CD4-positive, alpha-beta T cell treated with Interleukin-6 for 4 hours (primary cell): Measurements from ENCODE around the gene ZNF883.
"Not testable (repeated sequence)": the region's sequence is repeated elsewhere in the genome, so short reads cannot be mapped to it uniquely, and the experiment has no call there.

ENCODE experiments used
- DNase-seq: peaks from one replicate; pipeline ENCODE4 v3.0.0-alpha.2; 2020; ENCODE audit warnings: mixed read lengths

The ZNF883 gene

DNA sequence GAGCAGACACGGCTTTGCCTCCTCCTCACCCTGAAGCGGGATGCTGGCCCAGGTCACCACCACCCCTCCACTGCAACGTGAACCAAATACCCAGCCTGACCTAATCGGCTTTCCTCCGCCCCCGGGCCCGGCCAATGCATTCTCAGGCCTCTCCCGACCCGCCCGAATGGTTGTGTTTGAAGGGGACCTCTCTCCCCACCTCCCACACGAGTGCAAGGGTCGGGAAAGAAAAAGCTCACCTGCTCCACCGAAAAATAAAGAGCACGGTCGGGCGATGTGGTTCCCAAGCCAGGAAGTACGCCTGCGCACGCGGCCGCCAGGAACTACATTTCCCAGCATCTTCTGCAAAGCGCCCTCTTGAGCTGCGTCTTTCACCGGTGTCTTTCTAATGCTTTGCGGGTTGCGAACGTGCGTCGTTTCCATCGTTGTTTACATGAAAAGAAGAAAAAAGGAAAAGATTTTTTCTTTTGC, at the start of gene ZNF883:
ZNF883 (minus strand) TSS at position 282 of the 471 bp plus-strand sequence.
- peak; percentile 46 for DNase-seq

DNA sequence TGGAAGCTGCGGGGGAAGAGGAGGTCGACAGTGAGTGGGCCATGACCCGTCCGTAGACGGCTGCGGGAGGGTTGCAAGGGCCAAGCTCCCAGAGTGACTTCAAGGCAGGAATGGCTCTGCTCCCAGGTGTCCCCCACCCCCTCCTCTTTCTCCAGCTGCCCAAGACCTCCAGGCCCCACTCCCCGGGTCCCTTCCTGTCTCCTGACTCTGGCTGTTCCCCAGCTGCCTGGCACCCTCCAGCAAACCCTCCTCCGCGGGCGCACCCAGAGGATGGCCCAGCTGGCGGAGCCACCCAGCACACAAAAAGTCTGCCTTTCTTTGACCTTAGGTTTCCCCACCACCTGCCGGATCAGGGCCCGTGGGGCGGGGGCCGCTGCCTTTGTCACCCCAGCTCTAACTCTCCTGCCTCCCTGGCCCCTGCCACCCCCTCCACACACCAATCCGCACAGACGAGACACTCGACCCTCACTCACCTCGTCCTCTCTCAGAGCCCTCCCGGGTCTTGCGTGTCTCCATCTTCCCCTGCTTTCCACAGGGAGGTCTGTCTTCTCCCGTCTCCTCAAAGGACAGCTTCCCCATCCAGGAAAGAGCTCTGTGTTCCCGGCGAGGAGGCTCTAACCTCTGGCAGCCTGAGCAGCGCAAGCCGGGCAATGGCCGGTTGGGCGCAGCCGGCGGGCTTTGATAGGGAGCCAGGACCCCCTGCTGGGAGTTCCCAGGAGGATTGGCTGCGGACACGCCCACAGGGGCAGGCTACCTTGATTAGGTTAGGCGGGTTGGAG, 49.3 kb upstream of the ZNF883 start:
- not testable (repeated sequence) for DNase-seq

DNA sequence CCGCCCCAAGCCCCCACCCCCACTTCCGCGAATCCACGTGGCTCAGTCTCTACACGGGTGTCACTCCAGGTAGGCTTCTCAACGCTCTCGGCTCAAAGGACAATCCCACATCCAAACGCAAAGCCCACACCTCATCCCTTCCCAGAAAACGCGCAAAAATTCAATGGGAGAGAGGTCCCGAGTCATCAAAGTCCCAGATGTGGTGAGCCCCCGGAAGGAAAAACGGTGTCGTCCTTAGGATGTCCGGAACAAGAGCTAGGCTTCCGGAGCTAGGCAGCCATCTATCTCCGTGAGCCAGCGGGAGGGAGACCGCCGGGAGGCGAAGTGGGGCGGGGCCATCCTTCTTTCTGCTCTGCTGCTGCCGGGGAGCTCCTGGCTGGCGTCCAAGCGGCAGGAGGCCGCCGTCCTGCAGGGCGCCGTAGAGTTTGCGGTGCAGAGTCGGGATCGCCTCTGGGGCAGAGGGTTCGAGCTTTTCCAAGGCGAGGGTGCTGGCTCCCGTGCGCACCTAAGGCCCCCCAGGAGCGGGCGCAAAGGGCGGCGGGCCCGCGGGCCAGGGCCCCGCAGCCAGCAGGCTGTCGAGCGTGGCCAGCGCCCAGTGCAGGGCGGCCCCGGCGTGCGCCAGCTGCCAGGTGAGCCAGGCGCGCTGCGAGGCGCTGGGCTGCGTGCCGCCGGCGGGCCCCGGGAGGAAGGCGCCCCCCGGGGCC, 47.7 kb upstream of the ZNF883 start:
- peak; percentile 6 for DNase-seq

DNA sequence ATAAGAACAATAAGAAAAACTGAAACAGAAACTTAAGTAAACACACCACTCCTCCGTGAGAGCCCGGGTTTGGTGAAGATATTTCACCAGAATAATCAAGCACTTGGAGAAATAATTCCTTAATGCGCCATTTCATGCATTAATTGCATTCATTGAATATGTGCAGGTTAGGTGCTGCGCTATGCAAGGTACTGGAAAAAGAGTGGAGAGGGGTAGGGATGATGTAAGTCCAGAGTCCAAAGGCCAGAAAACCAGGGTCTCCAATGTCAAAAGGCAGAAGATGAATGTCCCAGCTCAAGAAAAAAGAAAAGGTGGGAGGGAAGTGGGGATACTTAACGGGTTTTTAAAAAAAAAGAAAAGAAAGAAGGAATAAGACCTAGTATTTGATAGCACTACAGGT, 45.2 kb upstream of the ZNF883 start:
- DNase-seq = peak; percentile 3

DNA sequence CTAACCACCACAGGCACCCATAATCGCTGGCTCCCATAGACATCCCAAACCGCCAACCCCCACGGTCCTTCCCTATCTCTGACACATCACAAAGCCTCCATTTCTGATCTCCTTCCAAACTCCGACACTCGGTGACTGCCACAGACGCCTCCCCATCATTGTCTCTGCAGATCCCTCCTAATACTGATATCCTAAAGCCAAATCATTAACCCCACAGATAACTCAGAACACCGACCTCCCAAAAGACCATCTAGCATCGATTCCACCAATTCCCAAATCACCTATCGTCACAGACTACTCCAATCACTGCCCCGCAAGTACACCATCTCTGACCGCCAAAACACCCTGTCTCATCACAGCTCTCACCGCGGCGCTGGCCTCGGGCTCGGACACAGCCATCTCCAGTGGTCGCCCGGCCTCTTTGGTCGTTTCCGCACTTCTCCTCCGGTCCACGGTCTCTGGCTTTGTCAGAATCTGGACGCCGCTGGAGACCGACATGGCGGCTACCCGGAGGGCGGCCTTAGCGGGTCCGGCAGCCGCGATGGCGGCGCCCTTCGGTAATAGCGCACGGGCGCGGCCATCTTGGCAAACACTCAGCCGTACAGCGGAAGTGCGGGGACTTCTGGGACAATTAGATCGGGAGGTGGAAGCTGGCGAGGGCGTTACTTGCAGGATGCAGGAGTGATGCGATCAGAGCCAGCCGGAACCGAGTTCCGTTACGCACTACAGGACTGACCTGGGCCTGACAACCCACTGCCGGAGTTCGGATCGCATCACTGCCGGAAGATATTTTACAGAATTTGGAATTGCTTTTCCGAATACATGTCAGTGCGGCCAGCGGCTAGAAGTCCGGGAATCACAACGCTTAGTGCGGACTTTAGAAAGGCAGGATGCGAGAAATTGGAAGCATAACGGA, 44.5 kb upstream of the ZNF883 start, which contains the start of gene ZFP37:
ZFP37 (minus strand) TSS at position 534 of the 916 bp plus-strand sequence; CDS start at position 498, 36 bp downstream.
- peak; percentile 87 for DNase-seq

DNA sequence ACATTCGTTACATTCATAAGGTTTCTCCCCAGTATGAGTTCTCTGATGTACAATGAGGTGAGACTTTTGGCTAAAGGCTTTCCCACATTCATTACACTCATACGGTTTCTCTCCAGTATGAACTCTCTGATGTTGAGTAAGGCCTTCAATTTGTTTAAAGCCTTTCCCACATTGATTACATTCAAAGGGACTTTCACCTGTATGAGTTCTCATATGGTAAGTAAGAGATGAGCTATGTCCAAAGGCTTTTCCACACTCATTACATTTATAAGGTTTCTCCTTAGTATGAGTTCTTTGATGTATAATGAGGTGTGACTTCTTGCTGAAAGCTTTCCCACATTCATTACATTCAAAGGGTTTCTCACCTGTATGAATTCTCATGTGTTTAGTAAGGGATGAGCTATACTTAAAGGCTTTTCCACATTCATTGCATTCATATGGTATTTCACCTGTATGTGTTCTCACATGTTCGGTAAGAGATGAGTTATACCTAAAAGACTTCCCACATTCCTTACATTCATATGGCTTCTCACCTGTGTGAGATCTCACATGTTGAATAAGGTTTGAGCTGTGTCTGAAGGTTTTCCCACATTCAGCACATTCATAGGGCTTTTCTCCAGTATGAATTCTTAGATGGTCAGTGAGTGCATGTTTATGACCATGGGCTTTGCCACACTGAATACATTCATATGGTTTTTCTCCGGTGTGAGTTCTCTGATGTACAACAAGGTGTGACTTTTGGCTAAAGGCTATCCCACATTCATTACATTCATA, 31.1 kb upstream of the ZNF883 start:
- DNase-seq = no peak

DNA sequence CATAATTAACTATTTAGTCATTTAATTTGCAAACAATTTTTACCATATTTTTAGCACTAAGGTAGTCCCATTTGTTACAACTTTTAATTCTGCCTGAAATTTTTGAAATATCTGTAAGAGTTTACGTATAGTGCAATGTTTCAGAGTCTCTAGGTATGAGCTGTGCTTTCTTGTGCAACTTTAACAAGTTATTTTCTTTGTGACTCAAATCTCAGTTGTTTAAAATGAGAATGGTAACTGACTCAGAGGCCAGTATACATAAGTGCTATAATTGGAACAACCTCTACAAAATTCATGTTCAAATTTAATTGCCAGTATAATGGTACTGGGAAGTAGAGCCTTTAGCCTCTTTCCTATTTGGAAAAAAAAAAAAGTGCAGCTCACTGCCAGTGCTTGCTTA, 14.2 kb upstream of the ZNF883 start:
- no peak for DNase-seq

DNA sequence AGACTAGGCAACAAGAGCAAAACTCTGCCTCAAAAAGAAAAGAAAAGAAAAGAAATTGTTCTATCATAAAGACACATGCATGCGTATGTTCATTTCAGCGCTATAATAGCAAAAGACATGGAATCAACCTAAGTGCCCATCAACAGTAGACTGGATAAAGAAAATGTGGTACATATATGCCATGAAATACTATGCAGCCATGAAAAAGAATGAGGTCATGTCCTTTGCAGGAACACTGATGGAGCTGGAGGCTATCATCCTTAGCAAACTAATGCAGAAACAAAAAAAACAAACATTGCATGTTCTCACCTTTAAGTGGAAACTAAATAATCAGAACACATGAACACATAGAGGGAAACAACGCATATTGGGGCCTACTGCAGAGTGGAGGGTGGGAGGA, 6.3 kb upstream of the ZNF883 start:
- DNase-seq = no peak

DNA sequence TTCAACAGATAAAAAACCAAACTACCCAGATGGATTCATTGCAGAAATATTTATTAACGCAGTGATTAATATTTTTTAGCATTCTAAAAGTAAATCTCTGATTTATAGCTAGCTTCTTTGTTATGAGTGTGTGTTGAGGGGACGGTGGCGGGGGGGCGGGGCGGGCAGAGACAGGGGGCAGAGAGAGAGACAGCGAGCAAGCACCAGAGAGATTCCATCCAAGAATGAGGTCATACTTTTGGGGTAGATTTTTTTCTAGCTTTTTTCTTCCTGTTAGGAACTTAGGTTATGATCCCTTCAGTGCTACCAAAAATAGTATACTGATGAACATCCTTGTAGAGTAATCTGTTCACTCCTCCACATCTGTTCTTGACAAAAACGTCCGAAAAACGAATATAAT, 500 bp upstream of the ZNF883 start:
- no peak for DNase-seq

DNA sequence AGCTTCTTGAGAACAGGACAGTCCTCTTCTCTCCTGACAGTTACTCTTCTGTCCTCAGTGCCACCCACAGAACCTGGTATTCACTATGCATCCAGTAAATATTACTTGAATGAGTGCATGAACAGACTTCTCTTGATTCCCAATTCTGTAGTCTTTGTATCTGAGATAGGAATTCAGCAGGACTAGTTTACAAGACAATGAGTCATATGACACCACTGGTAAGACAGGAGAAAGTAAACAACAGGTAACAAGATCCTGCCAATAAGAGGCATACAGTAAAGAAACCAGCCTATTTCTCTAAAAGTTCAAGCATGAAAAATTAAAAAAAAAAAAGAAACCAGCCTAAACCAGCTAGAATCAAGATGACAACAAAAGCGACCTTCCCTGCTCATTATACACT, 6.2 kb downstream of the ZNF883 start:
- DNase-seq = no peak

DNA sequence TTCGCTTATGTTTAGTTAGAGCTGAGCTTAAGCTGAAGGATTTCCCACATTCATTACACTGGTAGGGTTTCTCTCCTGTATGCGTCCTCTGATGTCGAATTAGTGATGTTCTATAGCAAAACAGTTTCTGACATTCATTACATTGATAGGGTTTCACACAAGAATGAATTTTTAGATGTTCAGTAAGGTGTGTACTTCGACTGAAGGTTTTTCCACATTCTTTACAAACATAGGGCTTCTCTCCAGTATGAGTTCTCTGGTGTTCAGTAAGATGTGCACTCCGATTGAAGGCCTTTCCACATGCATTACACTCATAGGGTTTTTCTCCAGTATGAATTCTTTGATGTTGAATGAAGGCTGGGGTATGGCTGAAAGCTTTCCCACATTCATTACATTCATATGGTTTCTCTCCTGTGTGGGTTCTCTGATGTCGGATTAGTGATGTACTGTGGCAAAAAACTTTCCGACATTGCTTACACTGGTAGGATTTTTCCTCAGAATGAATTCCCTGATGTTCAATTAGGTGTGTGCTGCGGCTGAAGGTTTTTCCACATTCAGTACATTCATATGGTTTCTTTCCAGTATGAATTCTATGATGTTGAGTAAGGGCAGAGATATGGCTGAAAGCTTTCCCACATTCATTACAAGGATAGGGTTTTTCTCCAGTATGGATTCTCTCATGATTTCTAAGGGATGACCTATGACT, 14.6 kb downstream of the ZNF883 start:
- no peak for DNase-seq

DNA sequence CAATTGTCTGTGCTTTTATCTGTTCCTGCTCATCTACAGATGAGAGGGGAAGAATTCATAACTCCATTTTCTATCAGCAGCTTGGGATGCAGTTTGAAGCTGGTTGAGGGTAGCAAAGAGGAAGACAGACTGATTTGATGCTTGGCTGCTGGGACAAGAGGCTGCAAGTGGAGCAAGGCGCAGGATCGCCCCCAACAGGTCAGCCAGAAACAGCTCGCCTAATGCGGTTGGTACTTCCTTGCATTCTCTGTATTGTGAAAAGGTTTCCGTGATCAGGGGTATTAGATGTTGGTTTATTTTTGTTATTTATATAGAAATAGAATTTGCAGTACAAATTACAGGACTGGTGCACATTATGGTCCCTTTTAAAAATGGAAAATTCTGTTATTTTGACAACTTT, 40.6 kb downstream of the ZNF883 start:
- no peak for DNase-seq

DNA sequence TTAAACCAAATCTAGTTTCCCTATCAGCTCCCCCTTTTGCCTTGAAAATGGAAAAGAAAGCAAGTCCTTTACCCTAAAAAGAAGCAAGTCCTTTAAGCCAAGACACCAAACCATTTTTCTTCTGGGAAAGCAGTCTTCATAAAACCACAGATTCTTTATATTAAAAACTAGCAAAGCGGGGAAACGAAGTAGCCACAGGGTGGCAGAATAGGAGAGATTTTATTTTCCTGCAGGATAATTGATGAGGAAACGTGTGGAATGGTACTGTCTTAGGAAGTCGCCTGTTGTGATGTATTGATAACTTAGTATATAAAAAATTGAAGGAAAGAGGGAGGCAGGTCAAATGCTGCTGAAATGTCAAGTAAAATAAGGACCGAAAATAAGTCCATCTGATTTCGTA, 41.1 kb downstream of the ZNF883 start:
- DNase-seq = no peak

DNA sequence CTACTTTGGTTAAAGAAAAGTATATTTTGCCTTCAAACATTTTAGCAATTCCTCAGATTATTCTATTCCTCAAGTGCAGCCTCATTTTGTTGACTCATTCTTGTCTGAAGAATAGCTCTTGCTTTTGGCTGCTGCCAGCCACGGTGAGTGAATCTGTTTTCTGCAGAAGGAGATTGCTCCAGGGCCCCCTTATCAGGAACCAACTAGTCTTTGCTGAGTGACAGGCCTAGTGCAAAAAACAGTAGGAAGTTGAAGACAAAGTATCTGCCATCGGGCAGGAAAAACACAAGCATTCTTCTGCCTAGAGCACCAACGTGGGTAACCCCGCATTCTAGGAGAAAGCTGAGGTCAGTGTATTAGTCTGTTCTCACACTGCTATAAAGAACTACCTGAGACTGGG, 42.3 kb downstream of the ZNF883 start:
- DNase-seq = no peak

DNA sequence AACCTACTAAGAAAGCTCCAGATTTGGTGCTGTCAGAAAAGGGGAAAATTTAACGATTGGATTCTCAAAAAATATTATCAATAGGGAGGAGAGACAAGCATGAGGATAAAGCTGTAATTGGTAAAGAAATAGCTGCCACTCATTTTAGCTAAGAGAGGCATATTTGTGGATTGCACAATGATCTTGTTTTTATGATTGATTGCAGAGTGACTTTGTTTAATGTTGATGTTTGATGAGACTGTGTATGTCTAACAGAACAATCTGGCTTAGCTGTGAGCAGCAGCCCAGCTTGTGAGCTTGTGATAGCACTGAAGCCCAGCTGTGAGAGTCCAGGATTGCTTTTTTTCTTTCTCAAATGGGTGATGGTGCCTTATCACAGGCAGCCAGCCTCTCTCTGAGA, 56.4 kb downstream of the ZNF883 start:
- no peak for DNase-seq

DNA sequence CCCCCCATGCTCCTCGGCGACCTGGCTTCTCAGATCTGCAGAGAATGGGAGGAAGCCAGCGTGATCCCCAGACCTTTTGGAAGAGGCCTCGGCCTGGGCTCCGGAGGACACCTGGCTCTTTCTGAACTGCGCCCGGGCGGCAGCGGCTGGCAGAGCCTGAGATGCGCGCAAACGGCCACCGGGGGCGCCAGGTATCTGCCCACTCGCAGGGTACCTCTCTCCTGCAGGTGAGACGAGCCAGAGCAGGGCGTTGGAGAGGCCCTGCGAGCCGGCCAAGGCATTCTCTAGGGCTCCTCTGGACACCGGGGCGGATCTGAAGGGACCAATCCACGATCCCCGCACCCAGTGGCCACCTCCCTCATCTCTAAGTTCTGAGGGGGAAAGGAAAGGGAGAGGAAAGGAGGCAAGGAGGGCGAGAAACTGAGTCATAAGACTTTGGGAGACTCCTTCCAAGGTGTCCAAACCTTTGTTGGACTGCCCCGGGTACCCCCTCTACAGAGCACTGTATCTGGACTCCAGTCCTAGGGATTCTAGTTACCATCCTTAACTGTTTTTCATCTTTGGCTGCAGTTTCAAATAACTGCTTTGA, 66.3 kb downstream of the ZNF883 start:
- DNase-seq = no peak

DNA sequence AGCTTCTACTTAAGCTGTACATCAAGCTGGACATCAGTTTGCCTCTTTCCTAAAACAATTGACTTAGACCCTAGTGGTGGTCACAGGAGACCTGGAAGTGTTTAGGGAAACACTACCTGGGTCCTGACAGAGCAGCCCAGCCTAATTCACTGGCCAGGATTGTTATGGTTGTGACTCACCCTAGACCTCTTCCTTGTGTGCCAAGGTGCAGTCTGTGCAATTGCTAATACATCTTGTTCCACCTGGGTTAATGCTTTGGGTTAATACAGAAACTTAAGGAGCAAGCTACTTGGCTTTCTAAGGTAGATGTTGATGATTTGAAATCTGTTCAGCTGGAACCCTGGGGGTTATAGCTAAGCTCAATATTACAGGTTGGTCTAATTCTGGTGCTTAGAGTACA, 72.6 kb downstream of the ZNF883 start:
- no peak for DNase-seq

DNA sequence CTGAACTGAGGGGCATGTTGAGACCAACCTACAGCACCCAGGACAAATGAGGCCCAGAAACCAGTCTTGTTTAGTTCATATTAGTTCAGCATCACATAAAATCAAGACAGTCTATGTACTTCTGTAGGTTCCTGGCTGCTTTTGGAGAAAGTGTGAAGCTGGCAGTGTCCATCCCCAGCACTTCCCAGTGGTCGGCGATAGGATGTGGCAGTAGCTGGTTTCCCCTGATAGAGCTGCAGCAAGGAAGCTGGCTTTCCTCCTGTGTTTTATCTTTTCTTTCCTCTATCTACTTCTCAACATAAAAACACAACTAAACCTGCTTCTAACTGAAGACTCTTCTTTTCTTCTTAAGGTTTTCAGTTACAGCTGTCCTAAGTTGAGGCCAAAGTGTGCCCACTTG, 78.3 kb downstream of the ZNF883 start:
- no peak for DNase-seq

DNA sequence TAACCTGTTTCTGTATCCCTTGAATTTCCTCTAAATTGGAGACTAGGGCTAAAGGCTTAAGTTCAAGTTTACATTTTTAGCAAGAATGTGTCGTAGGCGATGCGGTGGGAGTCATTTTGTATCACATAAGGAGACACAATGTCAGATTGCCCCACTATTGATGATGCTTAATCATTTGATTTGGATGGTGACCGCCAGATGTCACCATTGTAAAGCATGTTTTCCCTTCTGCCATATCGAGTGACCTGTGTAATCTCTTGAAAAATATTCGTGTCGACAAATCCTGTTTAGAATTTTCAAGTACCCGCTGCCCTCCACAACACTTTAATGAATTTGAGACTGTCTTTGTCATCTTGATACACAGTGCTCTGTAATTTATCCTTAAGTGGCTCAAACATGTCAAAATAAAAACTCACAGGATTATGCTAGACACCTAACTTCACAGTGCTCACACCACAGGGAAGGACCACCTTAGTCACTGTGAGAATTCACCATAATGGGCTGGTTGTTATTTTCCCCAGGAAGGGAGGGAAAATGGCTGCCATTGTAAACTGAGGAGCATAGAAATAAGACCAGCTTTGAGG, 86.8 kb downstream of the ZNF883 start:
- no peak for DNase-seq

DNA sequence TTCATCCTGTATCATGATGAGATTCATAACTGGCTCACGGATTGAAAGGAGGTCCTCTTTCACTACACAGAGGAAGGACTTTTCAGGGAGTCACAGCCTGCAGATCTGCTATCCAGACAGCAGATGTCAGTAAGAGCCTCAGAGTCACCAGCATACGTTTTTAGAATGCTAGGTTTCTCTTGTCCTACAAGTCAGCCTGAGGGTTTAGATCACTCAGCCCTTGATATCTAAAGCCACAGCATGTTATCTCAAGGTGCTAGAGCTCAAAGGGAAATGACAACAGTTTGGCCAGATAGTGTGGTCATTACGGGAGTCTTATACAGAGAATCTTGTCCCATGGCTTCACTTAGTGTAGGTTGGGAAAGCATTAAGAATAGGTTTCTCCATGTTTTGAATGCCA, 90.4 kb downstream of the ZNF883 start:
- DNase-seq = no peak

DNA sequence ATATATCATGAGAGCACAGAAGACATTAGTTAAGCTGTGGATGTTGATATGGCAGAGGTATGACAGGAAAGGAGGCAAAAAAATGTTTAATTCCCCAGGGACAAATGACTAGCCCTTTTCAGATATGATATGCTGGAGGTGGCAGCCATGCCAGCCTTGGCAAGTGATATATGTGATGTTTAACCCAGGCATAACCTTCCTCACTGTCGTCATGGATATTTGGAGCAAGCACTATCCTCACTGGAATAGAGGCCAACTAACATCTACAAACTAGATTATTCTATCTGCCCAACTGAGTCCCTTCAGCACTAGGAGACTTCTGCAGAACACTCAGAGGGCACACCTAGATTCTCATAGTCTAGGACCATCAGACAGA, 94.0 kb downstream of the ZNF883 start:
- no peak for DNase-seq
